HCT116 (cell line): ENCODE results near the gene PRRX2. TPM values are rescaled to one million over a fixed set of nuclear protein-coding genes. Genes with fewer than 3 reads are reported as not detected.

ENCODE experiments used
- ATAC-seq: fragments of 200-7000 bp; cut with Tn5 transposase; 2 replicates; pipeline ENCODE4 v1.9.1; 2020; ENCODE audit warnings: mild to moderate bottlenecking, moderate library complexity
- BruUV-seq: library from RNA; stranded (reverse); fragments of 400-500 nt; replicated peaks from 2 replicates; lab custom pipeline; 2021; lab: Mats Ljungman, UMichigan
- CTCF ChIA-PET: fragments of 300-600 bp; sonication (Branson Sonifier 250); formaldehyde crosslinking; loops from one replicate; lab custom pipeline; 2021; ENCODE audit warnings: antibody characterized with exemption; lab: Charles Lee
- POLR2A ChIA-PET: fragments of 300-600, 350-600 bp; sonication (Branson Sonifier 250); formaldehyde crosslinking; loops from one replicate; lab custom pipeline; 2021; ENCODE audit warnings: antibody characterized with exemption; lab: Charles Lee
- RAD21 ChIA-PET, 2 experiments: fragments of 300-600 bp; sonication (Branson Sonifier 250); formaldehyde crosslinking; loops; one replicate each; lab custom pipeline; 2023; ENCODE audit warnings: low total read pairs in 2 of 2; ENCODE audit not compliant: uncharacterized antibody in 2 of 2, unreplicated experiment in 2 of 2, low non-redundant PET in 1 of 2; lab: Charles Lee
- DNase-seq: peaks from one replicate; pipeline ENCODE4 v3.0.0-alpha.2; 2010; ENCODE audit warnings: low read depth, low spot score
- H2AFZ ChIP-seq: fragments of 200-600 bp; shearing (Covaris generic), sonication (generic); 2 replicates; pipeline ENCODE4 v1.6.1; 2017; ENCODE audit warnings: low read depth, mixed run types, mixed read lengths, antibody characterized with exemption, low read length; ENCODE audit not compliant: poor library complexity, severe bottlenecking
- H3K27ac ChIP-seq: 2 replicates; pipeline ENCODE4 v1.5.1; 2012; ENCODE audit warnings: low read depth, low read length
- H3K27me3 ChIP-seq: fragments of 200-600 bp; sonication (generic); 2 replicates; pipeline ENCODE4 v1.6.1; 2016; ENCODE audit warnings: mixed run types, low read length, mixed read lengths; ENCODE audit not compliant: insufficient read depth
- H3K36me3 ChIP-seq, 2 experiments: fragments of 200-500 bp in 1 of 2; fragments of 200-600 bp in 1 of 2; sonication (Bioruptor generic) in 1 of 2; sonication (generic) in 1 of 2; 2 replicates each; pipeline versions ENCODE4 v1.5.1 to v1.6.1; 2014 to 2016; ENCODE audit warnings: low read length in 2 of 2, inconsistent platforms in 1 of 2, mixed read lengths in 1 of 2, mixed run types in 1 of 2; ENCODE audit not compliant: insufficient read depth in 2 of 2, control insufficient read depth in 1 of 2
- H3K4me1 ChIP-seq, 2 experiments: fragments of 200-600 bp in 1 of 2; sonication (generic) in 1 of 2; 2 replicates each; pipeline versions ENCODE4 v1.5.1 to v1.6.1; 2012 to 2017; ENCODE audit warnings: low read length in 2 of 2, inconsistent platforms in 1 of 2, mild to moderate bottlenecking in 1 of 2, mixed read lengths in 1 of 2, mixed run types in 1 of 2, moderate library complexity in 1 of 2; ENCODE audit not compliant: insufficient read depth in 2 of 2, control insufficient read depth in 1 of 2
- H3K4me2 ChIP-seq: fragments of 200-600 bp; sonication (generic); 2 replicates; pipeline ENCODE4 v1.6.1; 2017; ENCODE audit warnings: mixed run types, low read length, mixed read lengths
- H3K4me3 ChIP-seq, 2 experiments: fragments of 200-600 bp in 1 of 2; sonication (generic) in 1 of 2; replicated peaks in 1 of 2; 2 replicates each; pipeline ENCODE4 v1.5.1; 2011 to 2016; ENCODE audit warnings: low read length in 2 of 2, control low read depth in 1 of 2, low read depth in 1 of 2, mild to moderate bottlenecking in 1 of 2, mixed read lengths in 1 of 2, mixed run types in 1 of 2
- H3K79me2 ChIP-seq: fragments of 200-600 bp; sonication (generic); 2 replicates; pipeline ENCODE4 v1.6.1; 2017; ENCODE audit warnings: mild to moderate bottlenecking, mixed run types, low read length, moderate library complexity, mixed read lengths; ENCODE audit not compliant: insufficient read depth
- H3K9ac ChIP-seq: fragments of 200-600 bp; sonication (generic); 2 replicates; pipeline ENCODE4 v1.6.1; 2016; ENCODE audit warnings: low read length, mixed read lengths
- H3K9me2 ChIP-seq: fragments of 200-600 bp; sonication (generic), shearing (Covaris generic); 2 replicates; pipeline ENCODE4 v1.6.1; 2017; ENCODE audit warnings: mixed run types, mild to moderate bottlenecking, moderate library complexity; ENCODE audit not compliant: insufficient read depth
- H3K9me3 ChIP-seq, 2 experiments: fragments of 200-500 bp in 1 of 2; fragments of 200-600 bp in 1 of 2; sonication (Bioruptor generic) in 1 of 2; sonication (generic) in 1 of 2; 2 replicates each; pipeline ENCODE4 v1.6.1; 2014 to 2017; ENCODE audit warnings: low read length in 2 of 2, mixed read lengths in 2 of 2, inconsistent platforms in 1 of 2, low read depth in 1 of 2, mild to moderate bottlenecking in 1 of 2, mixed run types in 1 of 2, moderate library complexity in 1 of 2; ENCODE audit not compliant: control insufficient read depth in 1 of 2, insufficient read depth in 1 of 2
- H4K20me1 ChIP-seq: fragments of 200-600 bp; sonication (generic), shearing (Covaris generic); 2 replicates; pipeline ENCODE4 v1.6.1; 2017; ENCODE audit warnings: mixed run types, mild to moderate bottlenecking, moderate library complexity; ENCODE audit not compliant: insufficient read depth
- FOSL1 ChIP-seq: IDR thresholded peaks from 2 replicates; pipeline ENCODE4 v1.6.1; 2012; ENCODE audit warnings: low read depth
- RAD21 ChIP-seq: IDR thresholded peaks from 2 replicates; pipeline ENCODE4 v1.6.1; 2012; ENCODE audit warnings: low read depth, mild to moderate bottlenecking
- SIN3A ChIP-seq: IDR thresholded peaks from 2 replicates; pipeline ENCODE4 v1.6.1; 2012; ENCODE audit warnings: low read depth
- intact Hi-C: fragments of 100-400 bp; cut with micrococcal nuclease; formaldehyde crosslinking; loops from 2 replicates; pipeline ENCODE4 v1.10.0; 2022
- total RNA-seq: library from RNA; stranded (reverse); gene quantifications from one replicate; pipeline ENCODE4 v1.2.1, GENCODE V29; 2021; ENCODE audit not compliant: unreplicated experiment
- TF ChIP-seq, protein P1 (sequence below), 3 experiments: fragments of 200-600 bp in 1 of 3; sonication (generic) in 1 of 3; IDR thresholded peaks in 2 of 3; conservative IDR thresholded peaks in 1 of 3; 2 replicates each; pipeline ENCODE4 v1.5.1; 2012 to 2017; ENCODE audit warnings: low read depth in 2 of 3, low read length in 2 of 3, antibody characterized with exemption in 1 of 3, borderline replicate concordance in 1 of 3, control low read depth in 1 of 3, mild to moderate bottlenecking in 1 of 3, mixed read lengths in 1 of 3, mixed run types in 1 of 3, moderate library complexity in 1 of 3; ENCODE audit not compliant: insufficient read depth in 1 of 3

PRRX2 gene
- total RNA-seq, 1 experiment from 2014 or later, result 25.5 TPM

DNA sequence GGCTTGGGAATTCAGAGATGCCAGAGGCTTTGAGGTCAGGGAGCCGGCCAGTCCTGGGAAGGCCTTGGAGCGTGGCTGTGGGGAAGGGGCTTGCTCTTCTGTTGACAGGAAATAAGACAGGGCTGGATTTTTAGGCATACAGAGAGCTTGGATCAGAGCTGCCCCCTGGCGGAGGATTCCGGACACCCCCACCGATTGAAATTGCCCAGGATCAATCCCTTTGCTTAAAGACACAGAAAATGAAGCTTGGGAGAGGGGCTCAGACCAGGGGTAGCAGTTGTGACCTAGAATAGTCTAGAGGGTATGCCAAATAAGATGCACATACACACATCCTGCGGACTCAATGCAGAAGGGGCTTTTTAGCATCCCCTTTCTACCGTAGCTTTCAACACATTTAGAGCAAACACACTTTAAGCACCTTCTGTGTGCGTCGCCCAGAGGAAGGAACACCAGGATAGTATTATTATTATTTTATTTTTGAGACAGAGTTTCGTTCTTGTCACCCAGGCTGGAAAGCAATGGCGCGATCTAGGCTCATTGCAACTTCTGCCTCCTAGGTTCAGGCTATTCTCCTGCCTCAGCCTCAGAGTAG is 41.2 kb upstream of the PRRX2 start:
- ChIA-PET RAD21 (interaction anchor here (1.1 to 2.0 kb wide), 4 partner anchors 10 to 493 kb away, joined by 5 to 9 read pairs (median 7); no protein-coding TSS in a partner anchor), POLR2A (interaction anchor here (1.2 to 3.8 kb wide), 8 partner anchors 16 to 493 kb away, joined by 3 to 26 read pairs (median 4); partner anchors contain the start of gene IER5L), CTCF (interaction anchor here (0.5 to 4.4 kb wide), 21 partner anchors 9 to 543 kb away, joined by 3 to 91 read pairs (median 4); partner anchors contain the start of genes DOLPP1 and IER5L)
- BruUV-seq, result no TSS peak
- Histone ChIP-seq H3K4me2 (no peak overlapping the region), H3K79me2 (peaks cover 33% of the 10 kb centered on the region), H3K4me3 (no peak overlapping the region), H3K9ac (no peak overlapping the region), H3K4me1 (peaks cover 11 to 43% of the 10 kb centered on the region in 2 experiments), H3K27me3 (no peaks in the 10 kb centered on the region), H3K9me3 (no peaks in the 10 kb centered on the region), H3K27ac (peak overlapping the region; percentile 2; the same call in 1 of the 2 replicates), H2AFZ (no peak overlapping the region), H3K36me3 (peaks cover 5 to 17% of the 10 kb centered on the region in 2 experiments; a peak in 3 of 4 replicates), H4K20me1 (peaks cover 15% of the 10 kb centered on the region; the same call in 1 of the 2 replicates), H3K9me2 (no peaks in the 10 kb centered on the region)
- DNase-seq (peak; percentile 45), ATAC-seq (peak; percentile 49)
- intact Hi-C loops, result loop anchor here (1.0 kb wide), 2 partner anchors 485 to 493 kb away; no protein-coding TSS in a partner anchor
- TF ChIP-seq RAD21 (peak; percentile 82), SIN3A (0 out of 2 replicates have a peak, but pooled peaks have one; percentile 5), FOSL1 (no peak)
- TF ChIP-seq, protein P1, sequence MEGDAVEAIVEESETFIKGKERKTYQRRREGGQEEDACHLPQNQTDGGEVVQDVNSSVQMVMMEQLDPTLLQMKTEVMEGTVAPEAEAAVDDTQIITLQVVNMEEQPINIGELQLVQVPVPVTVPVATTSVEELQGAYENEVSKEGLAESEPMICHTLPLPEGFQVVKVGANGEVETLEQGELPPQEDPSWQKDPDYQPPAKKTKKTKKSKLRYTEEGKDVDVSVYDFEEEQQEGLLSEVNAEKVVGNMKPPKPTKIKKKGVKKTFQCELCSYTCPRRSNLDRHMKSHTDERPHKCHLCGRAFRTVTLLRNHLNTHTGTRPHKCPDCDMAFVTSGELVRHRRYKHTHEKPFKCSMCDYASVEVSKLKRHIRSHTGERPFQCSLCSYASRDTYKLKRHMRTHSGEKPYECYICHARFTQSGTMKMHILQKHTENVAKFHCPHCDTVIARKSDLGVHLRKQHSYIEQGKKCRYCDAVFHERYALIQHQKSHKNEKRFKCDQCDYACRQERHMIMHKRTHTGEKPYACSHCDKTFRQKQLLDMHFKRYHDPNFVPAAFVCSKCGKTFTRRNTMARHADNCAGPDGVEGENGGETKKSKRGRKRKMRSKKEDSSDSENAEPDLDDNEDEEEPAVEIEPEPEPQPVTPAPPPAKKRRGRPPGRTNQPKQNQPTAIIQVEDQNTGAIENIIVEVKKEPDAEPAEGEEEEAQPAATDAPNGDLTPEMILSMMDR (IDR thresholded peaks at IDR 0.05 in 2 of 3, conservative IDR thresholded peaks at IDR 0.05 in 1 of 3; ENCODE audit: borderline replicate concordance in 1 of 3, insufficient read depth in 1 of 3, low read depth in 2 of 3, low read length in 2 of 3), result peak; percentile 77 to 88 (median 87)
